Measurements from ENCODE around the gene CTDSP1. TPM values are rescaled to one million over a fixed set of nuclear protein-coding genes. Genes with fewer than 3 reads are reported as not detected.

The CTDSP1 gene
- 100 to 1,000 TPM; 137 to 190 (median 153) TPM for polyA plus RNA-seq (ENCODE audit: insufficient read length in 4 of 4)

GRCh38 chr2:218399391-218400166, at the start of gene CTDSP1:
Gene CTDSP1, plus strand, starts transcription at chr2:218399868. Its CDS starts 223 bp downstream, at chr2:218400091.
- DNase-seq (ENCODE audit: low read depth in 4 of 4, low spot score in 2 of 4), result peak; percentile 94 to 99 (median 94)

DNA sequence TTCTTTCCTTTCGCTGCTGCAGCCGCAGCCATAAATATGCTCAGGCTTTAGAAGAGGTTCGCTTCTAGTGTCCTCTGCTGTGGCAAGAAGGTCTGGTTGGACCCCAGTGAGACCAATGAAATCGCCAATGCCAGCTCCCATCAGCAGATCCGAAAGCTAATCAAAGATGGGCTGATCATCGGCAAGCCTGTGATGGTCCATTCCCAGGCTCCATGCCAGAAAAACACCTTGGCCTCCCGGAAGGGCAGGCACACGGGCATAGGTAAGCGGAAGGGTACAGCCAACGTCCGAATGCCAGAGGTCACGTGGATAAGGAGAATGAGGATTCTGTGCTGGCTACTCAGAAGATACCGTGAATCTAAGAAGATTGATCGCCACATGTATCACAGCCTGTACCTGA, 45.6 kb upstream of the CTDSP1 start:
- DNase-seq (ENCODE audit: low read depth in 4 of 4, low spot score in 2 of 4), result no peak

GRCh38 chr2:218354850-218355443, 44.7 kb upstream of the CTDSP1 start:
- DNase-seq (ENCODE audit: low read depth in 4 of 4, low spot score in 2 of 4), result no peak

DNA sequence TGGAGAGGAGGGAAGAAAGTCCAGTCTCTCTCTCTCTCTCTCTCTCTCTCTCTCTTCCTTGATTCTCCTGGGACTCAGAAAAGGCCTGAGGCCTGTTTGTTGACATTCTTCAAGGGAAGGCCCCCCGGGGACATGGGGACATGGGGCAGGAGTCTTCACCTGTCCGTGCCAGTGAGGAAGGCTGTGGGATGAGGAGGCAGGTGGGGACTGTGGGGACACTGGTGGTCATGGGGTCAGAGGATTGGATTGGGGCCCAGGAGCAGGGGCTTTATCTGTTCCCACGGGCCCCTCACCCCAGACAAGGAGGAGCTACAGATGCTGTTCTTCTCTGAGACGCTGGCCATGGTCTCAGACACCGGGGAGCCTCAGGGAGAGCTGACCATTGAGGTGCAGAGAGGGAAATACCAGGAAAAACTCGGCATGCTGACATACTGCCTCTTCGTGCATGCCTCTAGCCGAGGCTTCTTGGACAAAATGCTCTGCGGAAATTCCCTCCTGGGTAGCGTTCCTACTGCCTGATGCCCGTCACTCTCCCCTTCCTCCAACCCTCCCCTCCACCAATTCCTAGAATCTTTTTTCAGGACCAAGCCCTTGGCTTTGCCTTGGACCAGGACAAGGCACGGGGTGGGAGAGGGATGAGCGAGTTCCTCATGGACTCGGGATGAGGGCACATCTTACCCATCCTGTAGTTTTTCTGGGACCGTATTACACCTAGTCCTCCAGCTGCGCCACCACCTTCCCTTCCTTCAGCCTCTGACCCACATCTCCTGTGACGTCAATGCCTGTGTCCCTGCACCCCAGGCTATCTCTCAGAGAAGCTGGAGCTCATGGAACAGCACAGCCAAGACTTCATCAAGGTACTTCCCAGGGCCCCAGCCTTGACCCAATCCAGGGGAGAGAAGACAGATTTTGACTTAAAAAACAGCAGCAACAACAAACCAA, 42.2 kb upstream of the CTDSP1 start:
- DNase-seq (ENCODE audit: low read depth in 4 of 4, low spot score in 2 of 4), result no peak

- no peak for DNase-seq (ENCODE audit: low read depth in 4 of 4, low spot score in 2 of 4)
Measured at GRCh38 chr2:218360453-218360852, 39.2 kb upstream of the CTDSP1 start.

GRCh38 chr2:218362606-218363005, 37.1 kb upstream of the CTDSP1 start:
- no peak for DNase-seq (ENCODE audit: low read depth in 4 of 4, low spot score in 2 of 4)

- no peak for DNase-seq (ENCODE audit: low read depth in 4 of 4, low spot score in 2 of 4)
Measured at GRCh38 chr2:218363736-218364135, 35.9 kb upstream of the CTDSP1 start.

- DNase-seq (ENCODE audit: low read depth in 4 of 4, low spot score in 2 of 4), result no peak
Measured at GRCh38 chr2:218364196-218364595, 35.5 kb upstream of the CTDSP1 start.

DNA sequence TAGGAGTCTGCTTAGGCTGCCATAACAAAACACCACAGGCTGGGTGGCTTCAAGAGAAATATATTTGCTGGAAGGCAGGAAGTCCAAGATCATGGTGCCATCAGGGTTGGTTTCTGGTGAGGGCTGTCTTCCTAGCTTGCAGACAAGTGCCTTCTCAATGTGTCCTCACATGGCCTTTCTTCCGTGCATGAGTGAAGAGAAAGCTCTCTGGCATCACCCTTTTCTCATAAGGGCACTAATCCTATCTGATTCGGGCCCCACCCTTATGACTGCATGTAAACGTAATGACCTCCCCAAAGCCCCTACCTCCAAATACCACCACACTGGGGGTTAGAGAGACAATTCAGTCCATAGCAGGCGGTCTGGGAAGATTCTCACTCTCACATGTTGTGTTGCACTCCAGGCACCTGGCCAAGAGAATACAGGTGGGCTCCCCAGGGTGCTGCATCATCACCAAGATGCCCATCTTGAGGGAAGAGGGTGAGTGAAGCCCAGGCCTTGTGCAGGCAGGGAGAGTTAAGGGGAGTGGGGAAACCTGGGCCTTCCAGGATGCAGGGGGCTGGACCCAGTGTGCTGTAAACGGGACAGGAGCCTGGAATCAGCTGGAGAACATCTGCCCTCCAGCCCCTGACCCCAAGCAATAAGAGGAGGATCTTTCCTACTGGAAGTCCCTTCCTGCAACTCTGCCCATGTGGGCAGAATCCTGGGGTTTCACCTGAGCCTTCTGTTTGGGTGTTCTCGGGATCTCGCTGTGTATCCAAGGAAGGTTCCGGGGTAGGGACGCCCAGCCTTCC, 32.9 kb upstream of the CTDSP1 start:
- DNase-seq (ENCODE audit: low read depth in 4 of 4, low spot score in 2 of 4), result no peak

- peak in 3 of 4 donors; percentile 59 to 85 (median 82) for DNase-seq (ENCODE audit: low read depth in 4 of 4, low spot score in 2 of 4)
Measured at GRCh38 chr2:218367415-218368149, 32.1 kb upstream of the CTDSP1 start.

DNA sequence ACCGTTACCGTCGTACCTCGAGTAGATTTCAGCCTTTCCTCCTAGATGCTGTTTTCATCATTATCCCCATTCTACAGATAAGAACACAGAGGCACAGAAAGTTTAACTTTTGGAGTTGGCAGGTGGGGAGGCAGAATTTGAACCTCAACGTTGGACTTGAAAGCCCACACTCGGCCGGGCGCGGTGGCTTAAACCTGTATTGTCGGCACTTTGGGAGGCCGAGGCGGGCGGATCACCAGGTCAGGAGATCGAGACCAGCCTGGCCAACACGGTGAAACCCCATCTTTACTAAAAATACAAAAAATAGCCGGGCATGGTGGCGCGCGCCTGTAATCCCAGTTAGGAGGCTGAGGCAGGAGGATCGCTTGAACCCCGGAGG, 31.5 kb upstream of the CTDSP1 start:
- DNase-seq (ENCODE audit: low read depth in 4 of 4, low spot score in 2 of 4), result no peak

DNA sequence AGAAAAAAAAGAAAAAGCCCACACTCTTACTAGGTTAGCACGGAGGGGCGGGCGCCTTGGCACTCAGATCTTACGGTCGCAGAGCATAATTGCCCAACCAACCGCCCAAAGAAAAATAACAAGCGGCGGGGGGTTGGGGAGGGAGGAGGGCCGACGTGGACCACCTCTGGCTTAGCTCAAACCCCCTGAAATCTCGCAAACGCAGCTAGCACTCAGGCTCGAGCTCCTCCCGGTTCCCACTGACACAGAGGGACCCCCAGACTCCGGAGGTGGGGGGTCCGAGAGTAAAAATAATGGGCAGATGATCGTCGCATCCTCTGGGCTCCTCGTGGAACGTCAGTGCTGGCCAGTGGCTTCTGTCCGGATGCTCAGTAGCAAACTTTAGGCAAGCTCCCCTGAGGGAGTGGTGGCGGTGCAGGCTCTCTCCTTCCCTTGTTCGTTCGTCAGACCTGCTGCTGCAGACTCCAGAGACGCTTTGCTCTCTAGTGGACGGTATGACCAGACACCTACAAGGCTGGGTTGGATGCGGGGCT, 31.0 kb upstream of the CTDSP1 start:
- DNase-seq (ENCODE audit: low read depth in 4 of 4, low spot score in 2 of 4), result no peak

DNA sequence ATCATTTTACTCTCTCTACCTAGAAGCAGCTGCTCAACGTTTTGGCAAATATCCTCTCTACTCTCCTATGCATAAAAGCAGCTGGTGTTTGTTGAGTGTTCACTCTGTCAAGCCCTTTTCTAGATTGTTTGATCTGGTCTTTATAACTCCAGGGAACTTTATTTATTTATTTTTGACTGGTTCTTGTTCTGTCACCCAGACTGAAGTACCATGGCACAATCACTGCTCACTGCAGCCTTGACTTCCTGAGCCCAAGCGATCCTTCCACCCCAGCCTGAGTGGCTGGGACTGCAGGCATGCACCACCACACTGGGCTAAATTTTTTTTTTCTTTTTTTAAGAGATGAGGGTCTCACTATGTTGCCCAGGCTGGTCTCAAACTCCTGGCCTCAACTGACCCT, 30.3 kb upstream of the CTDSP1 start:
- DNase-seq (ENCODE audit: low read depth in 4 of 4, low spot score in 2 of 4), result no peak

- DNase-seq (ENCODE audit: low read depth in 4 of 4, low spot score in 2 of 4), result no peak
Measured at GRCh38 chr2:218370410-218371063, 29.1 kb upstream of the CTDSP1 start.

GRCh38 chr2:218371983-218372350, 27.7 kb upstream of the CTDSP1 start:
- DNase-seq (ENCODE audit: low read depth in 4 of 4, low spot score in 2 of 4), result no peak

GRCh38 chr2:218374795-218375194, 24.9 kb upstream of the CTDSP1 start:
- DNase-seq (ENCODE audit: low read depth in 4 of 4, low spot score in 2 of 4), result no peak

DNA sequence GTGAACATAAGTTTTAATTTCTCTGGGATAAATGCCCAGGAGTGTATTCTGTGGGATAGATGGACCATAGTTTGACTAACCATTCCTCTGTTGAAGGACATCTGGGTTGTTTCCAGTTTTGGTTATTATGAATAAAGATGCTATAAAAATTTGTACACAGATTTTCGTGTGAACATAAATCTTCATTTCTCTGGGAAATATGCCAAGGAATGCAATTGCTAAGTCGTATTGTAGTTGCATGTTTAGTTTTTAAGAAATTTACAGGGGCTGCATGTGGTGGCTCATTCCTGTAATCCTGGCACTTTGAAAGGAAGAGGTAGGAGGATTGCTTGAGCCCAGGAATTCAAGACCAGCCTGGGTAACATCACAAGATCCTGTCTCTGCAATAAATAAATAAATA, 24.5 kb upstream of the CTDSP1 start:
- DNase-seq (ENCODE audit: low read depth in 4 of 4, low spot score in 2 of 4), result peak in 1 of 4 donors; percentile 56

- no peak for DNase-seq (ENCODE audit: low read depth in 4 of 4, low spot score in 2 of 4)
Measured at GRCh38 chr2:218378053-218378452, 21.6 kb upstream of the CTDSP1 start.

GRCh38 chr2:218381916-218382366, 17.7 kb upstream of the CTDSP1 start, which contains the start of gene SLC11A1:
Gene SLC11A1, plus strand, starts transcription at chr2:218382273. Its CDS starts 96 bp downstream, at chr2:218382369.
- DNase-seq (ENCODE audit: low read depth in 4 of 4, low spot score in 2 of 4), result no peak
